Activated T-cell treated with anti-CD3 and anti-CD28 coated beads, Interleukin-2, amount 50 U/mL, for 72 hours (primary cell): ENCODE measurements around the gene TP53I11. TPM values are rescaled to one million over a fixed set of nuclear protein-coding genes. Genes with fewer than 3 reads are reported as not detected.

Experiments used
- ATAC-seq, 2 donors: fragments of 150-1000 bp; cut with Tn5 transposase; replicated peaks in 1 of 2; 2 replicates each; pipeline ENCODE4 v1.10.0; 2021; ENCODE audit warnings: moderate library complexity in 2 of 2, mild to moderate bottlenecking in 1 of 2
- DNase-seq, 2 donors: peaks; one replicate each; pipeline ENCODE4 v3.0.0; 2021 to 2022; ENCODE audit warnings: mixed read lengths in 1 of 2
- H3K27ac Mint-ChIP-seq: one replicate; pipeline ENCODE4 v1.8.0; 2022; ENCODE audit warnings: mild to moderate bottlenecking, moderate library complexity, mixed read lengths
- H3K27me3 Mint-ChIP-seq: one replicate; pipeline ENCODE4 v1.8.0; 2022; ENCODE audit warnings: low read depth, mixed read lengths
- H3K36me3 Mint-ChIP-seq, 2 donors: one replicate each; pipeline ENCODE4 v1.8.0; 2022; ENCODE audit warnings: mixed read lengths in 2 of 2, mild to moderate bottlenecking in 1 of 2; ENCODE audit not compliant: insufficient read depth in 2 of 2
- H3K4me1 Mint-ChIP-seq: one replicate; pipeline ENCODE4 v1.8.0; 2022; ENCODE audit warnings: low read depth, mixed read lengths
- H3K4me3 Mint-ChIP-seq, 2 donors: one replicate each; pipeline ENCODE4 v1.8.0; 2022; ENCODE audit warnings: mild to moderate bottlenecking in 2 of 2, mixed read lengths in 2 of 2, moderate library complexity in 2 of 2
- H3K9me3 Mint-ChIP-seq, 2 donors: one replicate each; pipeline ENCODE4 v1.8.0; 2022; ENCODE audit warnings: mixed read lengths in 2 of 2
- total RNA-seq, 2 donors: library from RNA; stranded (reverse); gene quantifications; one replicate each; pipeline ENCODE4 v1.2.3, GENCODE V29; 2022

Gene TP53I11
- total RNA-seq, 2 donors from 2014 or later = 15.3 to 20.0 TPM

DNA sequence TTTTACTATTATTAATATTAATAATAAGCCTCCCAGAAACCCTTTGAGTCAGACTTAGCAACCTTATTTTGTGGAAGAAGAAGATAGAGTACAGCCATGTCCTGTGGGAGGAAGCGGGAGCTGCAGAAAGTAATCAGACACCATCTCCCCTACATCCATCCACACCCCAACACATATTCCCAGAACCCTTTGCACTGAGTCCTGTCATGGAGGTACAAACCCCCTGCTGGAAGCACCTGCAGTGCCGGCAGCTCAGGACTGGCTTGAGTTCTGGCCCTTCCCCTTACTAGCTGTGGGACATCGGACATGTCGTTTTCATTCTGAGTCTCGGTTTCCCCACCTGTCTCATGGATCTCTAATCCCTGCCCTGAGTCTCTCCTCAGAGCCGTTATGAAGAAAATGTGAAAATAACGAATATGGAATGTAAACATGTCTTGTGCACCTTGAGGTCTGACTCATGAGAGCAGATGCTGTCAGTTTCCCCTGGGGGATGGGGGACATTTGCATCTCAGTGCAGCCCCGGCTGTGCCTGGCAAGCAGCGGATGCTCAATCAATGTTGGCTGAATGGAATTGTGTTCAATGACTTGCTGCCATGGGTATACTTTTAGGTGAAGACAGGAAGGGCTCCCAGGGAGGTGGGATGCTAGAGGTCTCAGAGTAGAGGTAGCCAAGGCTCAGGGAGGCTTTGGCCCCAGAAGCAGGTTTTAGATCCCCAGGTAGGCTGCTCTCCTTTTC lies 45.4 kb downstream of the TP53I11 start:
- Mint-ChIP-seq H3K4me3 (no peak overlapping the region), H3K27me3 (no peaks in the 10 kb centered on the region), H3K9me3 (no peaks in the 10 kb centered on the region), H3K27ac (no peak overlapping the region), H3K36me3 (no peaks in the 10 kb centered on the region), H3K4me1 (no peaks in the 10 kb centered on the region)
- DNase-seq = no peak
- no peak for ATAC-seq

DNA sequence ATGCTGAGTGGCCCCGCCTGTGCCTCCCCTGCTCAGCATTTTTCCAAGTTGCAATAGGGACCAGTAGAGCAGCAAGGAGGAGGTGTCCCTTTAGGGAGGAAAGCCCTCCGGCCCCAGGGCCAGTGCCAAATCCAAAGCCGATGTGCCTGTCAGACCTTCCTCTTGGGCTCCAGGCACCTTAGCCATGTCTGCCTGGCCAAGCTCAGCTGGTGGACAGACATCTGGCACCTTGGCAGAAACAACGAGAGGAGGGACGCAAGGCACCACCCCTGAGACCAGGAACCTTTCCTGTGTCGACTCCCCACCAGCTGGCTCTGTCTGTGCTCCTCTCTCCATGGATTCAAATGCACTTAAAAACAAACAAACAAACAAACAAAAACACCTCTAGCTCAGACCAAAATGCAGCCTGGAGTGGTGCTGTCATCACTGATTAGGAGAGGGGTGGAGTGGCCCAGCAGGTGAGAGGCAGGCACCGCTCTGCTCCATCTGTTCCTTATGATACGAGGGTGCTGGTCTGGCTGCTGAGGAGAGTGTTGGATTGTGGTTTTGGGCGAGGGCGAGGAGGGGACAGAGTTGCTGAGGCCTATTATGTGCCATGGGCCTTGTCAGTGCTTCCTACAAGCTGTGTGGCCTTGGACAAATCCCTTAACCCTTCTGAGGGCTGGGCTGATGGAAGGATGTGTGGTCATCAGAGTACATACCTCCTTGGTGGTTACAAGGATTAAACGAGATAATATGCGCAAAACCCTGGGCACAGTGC lies 46.2 kb downstream of the TP53I11 start:
- Mint-ChIP-seq H3K4me3 (no peak overlapping the region), H3K4me1 (no peaks in the 10 kb centered on the region), H3K27me3 (no peaks in the 10 kb centered on the region), H3K27ac (no peak overlapping the region), H3K9me3 (no peaks in the 10 kb centered on the region), H3K36me3 (no peaks in the 10 kb centered on the region)
- no peak for DNase-seq
- ATAC-seq = no peak

DNA sequence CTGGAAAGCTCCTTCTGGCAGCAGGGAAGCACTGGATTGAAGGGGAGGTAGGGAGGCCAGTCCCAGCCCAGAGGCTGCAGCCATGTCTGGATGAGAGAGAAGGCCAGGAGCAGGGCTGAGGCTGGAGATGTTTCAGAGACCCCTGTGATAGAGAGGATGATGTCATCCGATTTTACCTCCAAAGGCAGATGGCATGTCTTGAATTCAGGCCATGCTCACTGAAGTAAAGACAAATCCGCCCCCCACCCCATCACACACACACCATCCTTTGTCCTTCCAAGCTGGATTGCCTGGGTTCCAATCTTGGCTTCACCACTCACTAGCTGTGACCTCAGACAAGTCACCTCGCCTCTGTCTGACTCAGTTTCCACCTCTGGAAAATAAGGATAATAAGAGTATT lies 47.2 kb downstream of the TP53I11 start:
- Mint-ChIP-seq H3K9me3 (no peaks in the 10 kb centered on the region), H3K4me3 (no peak overlapping the region), H3K36me3 (no peaks in the 10 kb centered on the region), H3K27me3 (no peaks in the 10 kb centered on the region), H3K4me1 (no peaks in the 10 kb centered on the region), H3K27ac (no peak overlapping the region)
- ATAC-seq (no peak), DNase-seq (no peak)

DNA sequence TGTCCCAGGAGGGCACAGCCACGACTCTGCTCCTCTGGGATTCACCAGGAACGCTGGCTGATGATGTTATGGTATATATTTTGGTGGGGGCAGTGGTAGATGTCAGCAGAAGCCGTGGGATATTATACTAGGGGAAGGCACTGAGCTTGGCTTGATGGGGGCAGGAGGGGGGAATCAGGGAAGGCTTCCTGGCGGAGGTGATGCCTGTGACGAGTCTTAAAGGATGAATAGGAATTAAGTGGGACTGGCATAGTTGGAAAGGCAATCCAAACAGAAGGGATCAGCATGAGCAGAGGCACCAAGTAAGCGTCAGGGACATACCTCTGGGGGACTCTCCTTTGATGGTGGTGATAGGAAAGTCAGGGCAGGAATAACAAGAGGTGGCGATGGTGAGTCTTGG lies 47.6 kb downstream of the TP53I11 start:
- Mint-ChIP-seq H3K27ac (no peak overlapping the region), H3K36me3 (no peaks in the 10 kb centered on the region), H3K4me3 (no peak overlapping the region), H3K9me3 (no peaks in the 10 kb centered on the region), H3K27me3 (no peaks in the 10 kb centered on the region), H3K4me1 (no peaks in the 10 kb centered on the region)
- no peak for DNase-seq
- no peak for ATAC-seq

DNA sequence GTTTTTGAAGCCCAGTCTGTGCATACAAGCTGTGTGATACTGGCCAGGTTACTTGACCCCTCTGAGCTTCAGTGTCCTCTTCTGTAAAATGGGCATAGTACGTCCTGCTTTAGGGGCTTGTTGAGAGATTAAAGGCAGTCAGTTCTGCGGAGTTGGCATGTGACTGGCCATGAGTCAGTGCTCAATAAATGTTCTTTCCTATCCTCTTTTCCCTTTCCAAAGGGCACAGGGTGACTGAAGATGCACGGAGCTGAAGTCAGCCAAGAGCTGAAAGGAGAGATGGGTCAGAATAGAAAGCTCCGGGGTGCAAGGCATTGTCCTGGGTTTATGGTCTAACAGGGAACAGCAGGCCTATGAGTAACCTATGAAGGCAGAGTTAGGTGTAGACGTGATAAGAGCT lies 48.9 kb downstream of the TP53I11 start:
- H3K4me1 Mint-ChIP-seq = no peaks in the 10 kb centered on the region
- no peak overlapping the region for H3K4me3 Mint-ChIP-seq
- no peak for ATAC-seq
- no peaks in the 10 kb centered on the region for H3K36me3 Mint-ChIP-seq
- no peak overlapping the region for H3K27ac Mint-ChIP-seq
- no peaks in the 10 kb centered on the region for H3K27me3 Mint-ChIP-seq
- peaks cover 0 to 2% of the 10 kb centered on the region in 2 donors for H3K9me3 Mint-ChIP-seq
- no peak for DNase-seq

DNA sequence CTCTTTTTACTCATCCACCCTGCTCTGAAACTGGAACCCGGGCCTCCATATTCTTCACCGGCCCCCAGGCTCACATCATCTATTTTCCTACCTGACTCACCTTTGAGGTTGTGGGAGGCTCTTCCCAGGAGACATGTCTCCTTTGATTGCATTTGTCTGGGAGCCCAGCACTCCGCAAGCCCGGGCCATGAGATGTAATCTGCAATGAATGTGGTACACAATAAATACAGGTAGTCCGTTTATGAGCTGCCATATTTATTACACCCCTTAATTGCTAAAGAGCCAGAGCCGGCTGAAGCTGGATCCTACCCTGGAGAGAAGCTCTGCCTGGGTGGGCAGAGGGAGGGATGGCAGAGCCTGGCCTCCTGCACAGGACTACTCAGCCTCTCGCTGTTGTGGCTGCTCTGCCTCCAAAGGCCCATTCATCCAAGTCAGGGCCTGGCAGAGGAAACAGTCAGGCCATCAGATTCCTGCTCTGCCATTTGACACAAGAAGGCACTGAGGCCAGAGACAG lies 49.5 kb downstream of the TP53I11 start:
- Mint-ChIP-seq H3K27ac (no peak overlapping the region), H3K27me3 (no peaks in the 10 kb centered on the region), H3K36me3 (no peaks in the 10 kb centered on the region), H3K4me1 (no peaks in the 10 kb centered on the region), H3K9me3 (peaks cover 0 to 2% of the 10 kb centered on the region in 2 donors), H3K4me3 (no peak overlapping the region)
- no peak for ATAC-seq
- no peak for DNase-seq

DNA sequence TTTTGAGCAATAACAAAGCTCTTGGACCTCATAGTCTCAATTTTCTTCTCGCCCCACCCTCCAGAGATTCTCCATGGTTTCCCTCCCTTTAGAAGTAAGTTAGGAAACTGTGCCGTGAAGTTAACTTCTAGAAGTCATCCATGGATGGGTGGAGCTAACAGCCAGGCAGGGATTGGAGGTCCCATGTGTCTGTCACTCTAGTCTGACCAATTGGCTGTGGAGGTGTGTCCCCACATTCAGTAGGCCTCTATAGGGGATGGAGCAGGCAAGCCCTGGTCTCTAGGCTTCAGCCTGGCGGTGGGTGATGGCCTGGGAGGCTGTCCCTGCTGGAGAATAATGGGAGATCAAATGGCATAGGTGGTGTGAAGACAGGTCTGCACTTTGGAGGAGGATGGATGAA lies 50.7 kb downstream of the TP53I11 start:
- Mint-ChIP-seq H3K27me3 (no peaks in the 10 kb centered on the region), H3K36me3 (no peaks in the 10 kb centered on the region), H3K27ac (no peak overlapping the region), H3K4me3 (no peak overlapping the region), H3K9me3 (peaks cover 0 to 2% of the 10 kb centered on the region in 2 donors), H3K4me1 (no peaks in the 10 kb centered on the region)
- DNase-seq (peak; percentile 27 to 41), ATAC-seq (peak in 1 of 2 donors; percentile 64)

DNA sequence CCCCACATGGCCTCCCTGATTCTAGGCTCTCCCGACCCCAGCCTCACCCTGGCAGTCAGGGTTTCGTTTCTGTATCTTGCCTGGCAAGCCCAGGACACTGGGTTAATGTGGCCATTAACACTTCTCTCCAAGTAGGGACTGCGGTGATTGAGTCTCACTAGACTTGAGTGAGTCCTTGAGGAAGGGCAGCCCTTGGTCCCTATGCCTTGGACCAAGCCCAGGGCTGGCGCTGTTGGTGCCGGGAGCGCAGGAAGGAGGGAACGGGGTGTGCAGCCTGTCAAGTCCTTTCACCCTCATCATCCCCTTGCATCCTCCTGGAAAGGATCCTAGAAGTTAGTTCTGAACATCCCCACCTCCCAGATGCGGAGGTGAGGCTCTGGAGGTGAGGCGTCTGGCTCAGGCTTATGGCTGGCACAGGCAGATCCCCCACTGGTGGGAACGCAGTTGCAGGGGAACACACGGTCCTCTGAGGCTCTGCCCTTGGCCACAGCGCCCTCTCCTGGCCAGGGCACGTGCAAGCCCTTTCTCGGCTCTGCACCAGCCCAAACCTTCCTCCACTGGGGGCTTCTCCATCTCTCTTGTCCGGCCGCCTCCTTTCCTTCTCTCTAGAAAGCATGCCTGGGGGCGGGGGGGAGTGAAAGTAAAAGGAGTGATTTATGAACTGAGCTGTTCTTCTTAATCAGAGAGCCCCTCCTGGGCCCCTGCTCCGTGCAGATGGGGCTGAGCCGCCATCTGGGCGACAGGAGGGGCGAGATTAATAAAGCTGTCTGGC lies 56.7 kb downstream of the TP53I11 start:
- Mint-ChIP-seq H3K4me1 (no peaks in the 10 kb centered on the region), H3K9me3 (peaks cover 0 to 2% of the 10 kb centered on the region in 2 donors), H3K4me3 (no peak overlapping the region), H3K27ac (no peak overlapping the region), H3K27me3 (no peaks in the 10 kb centered on the region), H3K36me3 (no peaks in the 10 kb centered on the region)
- peak; percentile 85 for ATAC-seq
- DNase-seq = peak; percentile 67 to 73

DNA sequence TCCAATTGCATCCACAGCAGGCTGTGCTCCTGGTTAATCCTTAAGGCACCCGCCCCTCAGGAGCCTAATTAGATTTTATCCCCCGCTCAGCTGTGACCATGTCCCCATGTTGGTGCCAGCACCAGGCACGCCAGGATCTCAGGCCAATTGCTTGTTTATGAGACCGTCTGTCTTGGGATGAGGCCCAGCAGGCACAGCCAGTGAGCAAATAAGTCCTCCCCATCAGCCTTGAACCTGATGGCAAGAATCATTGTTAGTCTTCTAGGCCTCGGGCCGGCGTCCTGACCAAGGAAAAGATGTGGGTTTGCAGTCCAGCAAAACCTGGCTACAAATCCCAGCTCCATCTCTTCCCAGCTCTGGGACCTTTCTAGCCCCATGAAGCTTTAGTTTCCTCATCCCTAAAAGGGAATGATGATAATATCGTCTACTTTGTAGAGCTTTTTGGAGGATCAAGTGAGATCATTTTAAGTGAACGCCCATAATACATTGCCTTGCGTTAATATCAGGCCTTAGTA lies 57.3 kb downstream of the TP53I11 start:
- Mint-ChIP-seq H3K27ac (no peak overlapping the region), H3K27me3 (no peaks in the 10 kb centered on the region), H3K4me1 (no peaks in the 10 kb centered on the region), H3K4me3 (no peak overlapping the region), H3K36me3 (no peaks in the 10 kb centered on the region), H3K9me3 (peaks cover 0 to 2% of the 10 kb centered on the region in 2 donors)
- ATAC-seq (no peak), DNase-seq (no peak)

DNA sequence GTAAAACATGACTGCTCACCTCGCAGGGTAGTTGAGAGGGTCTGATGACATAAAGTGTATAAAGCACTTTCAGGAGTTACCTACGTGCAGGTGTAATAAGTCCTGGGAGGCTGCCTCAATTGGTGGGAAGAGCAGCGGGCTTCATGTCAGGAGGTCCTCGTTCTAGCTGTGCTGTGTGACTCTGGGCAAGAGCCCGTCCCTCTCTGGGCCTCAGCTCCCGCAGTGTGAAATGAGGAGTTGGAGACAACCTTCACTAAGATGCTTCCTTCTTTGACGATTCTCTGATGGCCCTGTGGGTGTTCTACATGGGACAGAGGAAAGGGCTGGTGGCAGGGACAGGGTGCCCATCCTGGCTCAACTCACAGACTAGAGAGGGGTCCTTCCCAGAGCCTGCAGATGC lies 57.8 kb downstream of the TP53I11 start:
- Mint-ChIP-seq H3K4me1 (no peaks in the 10 kb centered on the region), H3K36me3 (no peaks in the 10 kb centered on the region), H3K9me3 (peaks cover 0 to 1% of the 10 kb centered on the region in 2 donors), H3K27ac (no peak overlapping the region), H3K27me3 (no peaks in the 10 kb centered on the region), H3K4me3 (no peak overlapping the region)
- ATAC-seq (no peak), DNase-seq (no peak)

DNA sequence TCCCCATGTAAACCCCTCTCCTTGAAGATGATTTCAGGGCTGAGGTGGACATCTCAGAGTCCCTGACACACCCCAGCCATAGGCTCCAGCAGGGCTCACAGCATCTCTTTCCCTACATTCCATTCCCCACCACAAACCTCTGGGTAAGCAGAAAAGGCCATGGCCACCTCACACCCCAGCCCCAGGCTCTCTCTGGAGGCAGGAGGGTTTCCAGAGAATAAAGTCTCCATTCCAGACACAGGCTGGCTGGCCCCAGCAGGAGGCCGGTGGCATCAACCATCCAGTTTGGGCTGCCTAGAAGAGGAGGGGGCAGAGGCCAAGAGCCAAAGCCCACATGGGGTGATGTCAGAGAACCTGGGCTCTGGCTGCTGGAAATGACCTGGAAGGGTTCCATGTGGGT lies 61.4 kb downstream of the TP53I11 start:
- no peak overlapping the region for H3K27ac Mint-ChIP-seq
- H3K9me3 Mint-ChIP-seq = no peaks in the 10 kb centered on the region
- no peaks in the 10 kb centered on the region for H3K4me1 Mint-ChIP-seq
- H3K36me3 Mint-ChIP-seq = no peaks in the 10 kb centered on the region
- no peak for ATAC-seq
- H3K4me3 Mint-ChIP-seq = no peak overlapping the region
- H3K27me3 Mint-ChIP-seq = no peaks in the 10 kb centered on the region
- no peak for DNase-seq

DNA sequence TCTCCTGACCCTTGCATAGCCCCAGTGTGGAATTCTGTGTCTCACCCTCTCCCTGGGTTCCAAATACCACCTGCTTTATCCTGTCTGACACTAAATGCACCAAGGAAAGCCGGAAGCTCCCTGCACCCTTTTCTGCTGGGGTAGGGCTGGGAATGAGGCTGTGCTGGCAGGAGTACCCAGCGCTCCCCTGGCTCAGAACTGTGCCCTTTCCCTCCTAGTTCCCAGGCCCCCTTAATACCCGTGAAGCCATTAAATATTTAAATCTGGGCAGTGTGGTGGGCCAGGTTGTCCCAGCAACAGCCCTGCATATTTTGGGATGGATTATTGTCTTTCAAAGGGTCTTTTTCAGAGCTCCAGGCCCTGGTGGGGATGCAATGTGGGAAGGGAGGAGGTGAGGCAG lies 63.0 kb downstream of the TP53I11 start:
- Mint-ChIP-seq H3K4me3 (no peak overlapping the region), H3K4me1 (no peaks in the 10 kb centered on the region), H3K9me3 (no peaks in the 10 kb centered on the region), H3K27ac (no peak overlapping the region), H3K27me3 (no peaks in the 10 kb centered on the region), H3K36me3 (no peaks in the 10 kb centered on the region)
- no peak for ATAC-seq
- no peak for DNase-seq

DNA sequence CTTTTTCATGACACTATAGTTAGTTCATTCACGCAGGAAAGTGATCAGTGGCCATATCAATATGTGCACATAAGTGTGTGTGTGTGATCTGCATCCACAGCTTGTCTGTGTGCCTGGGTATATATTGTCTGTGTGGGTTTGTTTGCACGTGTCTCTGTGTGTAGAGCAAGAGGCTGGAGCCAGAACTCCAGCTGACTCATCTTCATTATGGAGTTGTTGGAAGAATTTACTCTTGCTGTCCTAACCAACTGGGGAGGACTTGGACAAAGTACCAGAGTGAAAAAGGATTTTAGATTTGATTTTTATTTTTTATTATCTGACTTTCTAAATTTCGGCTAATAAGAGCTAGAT lies 63.9 kb downstream of the TP53I11 start:
- Mint-ChIP-seq H3K27me3 (no peaks in the 10 kb centered on the region), H3K9me3 (no peaks in the 10 kb centered on the region), H3K4me3 (no peak overlapping the region), H3K27ac (no peak overlapping the region), H3K36me3 (no peaks in the 10 kb centered on the region), H3K4me1 (no peaks in the 10 kb centered on the region)
- DNase-seq (no peak), ATAC-seq (no peak)
